Bronchial smooth muscle cell (primary cell): Measurements from ENCODE around the gene KIF12. TPM values are rescaled to one million over a fixed set of nuclear protein-coding genes. Genes with fewer than 3 reads are reported as not detected.

Experiments
- total RNA-seq: library from RNA; depleted of rRNA; stranded (reverse); fragments of >200 nt; gene quantifications from 2 replicates; pipeline ENCODE4 v1.2.1, GENCODE V29; 2014

The KIF12 gene
- total RNA-seq = not detected in 2 replicates

DNA sequence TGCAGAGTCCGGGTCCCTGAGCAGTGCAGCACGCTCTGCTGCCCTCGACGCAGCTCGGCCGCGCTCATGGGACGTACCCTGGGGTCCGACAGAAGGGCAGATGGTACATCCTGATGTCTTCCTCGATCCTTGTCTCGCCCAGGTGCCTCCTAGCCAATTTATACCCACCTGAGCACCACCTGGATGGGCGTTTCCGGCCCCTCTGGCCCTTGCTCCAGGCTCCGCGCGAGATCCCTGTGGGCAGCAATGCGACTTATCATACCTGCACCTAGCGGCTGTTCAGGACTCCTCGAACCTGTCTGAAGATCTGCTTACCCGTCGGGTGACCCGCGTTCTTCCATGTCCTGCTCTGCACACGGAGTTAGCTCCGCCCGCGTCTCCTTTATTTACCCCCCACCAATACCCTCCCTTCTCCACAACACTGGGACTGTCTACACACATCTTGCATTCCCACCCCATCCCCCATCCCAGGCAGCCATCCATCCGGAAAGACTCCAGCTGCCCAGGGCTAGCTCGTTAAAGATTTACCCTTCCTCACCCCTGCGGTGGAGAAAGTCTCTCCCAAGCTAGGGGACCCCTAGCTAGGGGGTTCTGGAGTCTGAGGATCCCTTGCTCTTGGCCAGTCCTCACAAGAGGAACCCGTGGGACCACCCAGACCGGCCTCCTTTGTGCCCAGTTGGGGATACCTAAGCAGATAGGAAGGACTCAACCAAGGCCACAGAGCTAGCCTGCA lies at the start of gene KIF12:
Gene KIF12, minus strand, starts transcription at position 357 of the 733 bp plus-strand sequence. Its CDS starts 16 bp downstream, at position 341.

DNA sequence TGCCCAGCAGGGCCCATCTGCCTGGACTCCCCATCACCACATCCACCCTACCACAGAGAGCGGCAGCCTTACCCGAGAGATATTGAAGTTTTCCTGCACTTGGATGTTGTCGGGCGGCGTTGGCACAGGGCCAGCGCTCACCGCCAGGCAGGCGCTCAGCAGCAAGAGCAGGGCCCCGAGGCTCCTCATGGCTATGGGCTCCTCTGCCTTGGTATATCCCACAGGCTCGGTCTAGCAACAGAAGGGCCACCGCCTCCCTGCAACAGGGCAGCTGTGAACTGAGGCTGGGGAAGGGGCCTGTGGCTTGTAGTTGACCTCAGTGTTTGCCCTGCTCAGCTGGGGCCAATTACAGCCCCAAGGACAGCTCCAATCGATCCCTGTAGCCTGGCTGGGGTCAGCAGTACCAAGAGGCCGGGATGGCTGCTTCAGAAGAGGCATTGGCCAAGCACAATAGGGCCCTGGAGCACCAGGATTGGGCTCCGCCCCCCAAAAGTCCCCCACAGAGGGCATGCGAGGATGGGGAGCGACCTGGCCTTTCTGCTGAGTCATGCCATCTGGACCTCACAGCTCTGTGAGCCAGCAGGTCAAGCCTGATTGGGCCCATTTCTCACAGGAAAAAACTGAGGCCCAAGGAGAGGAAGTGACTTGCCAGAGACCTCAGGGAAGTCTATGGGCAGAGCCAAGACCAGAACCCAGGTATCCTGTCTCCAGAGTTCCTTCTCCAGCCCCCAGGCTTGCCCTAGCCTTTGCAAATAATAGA lies 20.9 kb downstream of the KIF12 start, which contains the start of gene AMBP:
Gene AMBP, minus strand, starts transcription at position 280 of the 760 bp plus-strand sequence. Its CDS starts 91 bp downstream, at position 189.

Other genes with a start within 250 kb of the KIF12 start
- gene ZNF618, start 223.0 kb downstream of the KIF12 start, total RNA-seq = 5.5 and 7.7 TPM in 2 replicates
- 0.16 and 0.86 TPM in 2 replicates for gene AMBP, start 21.0 kb downstream of the KIF12 start, total RNA-seq
- 2.0 and 3.5 TPM in 2 replicates for gene COL27A1, start 56.2 kb upstream of the KIF12 start, total RNA-seq
- not detected in 2 replicates for gene ORM1, start 223.8 kb upstream of the KIF12 start, total RNA-seq
- gene ORM2, start 230.6 kb upstream of the KIF12 start, total RNA-seq = not detected in 2 replicates